Measurements from ENCODE around the gene CELA3A. TPM values are rescaled to one million over a fixed set of nuclear protein-coding genes. Genes with fewer than 3 reads are reported as not detected.

CELA3A gene
- polyA plus RNA-seq, 2 of the 4 experiments (the other 2 are of a cell fraction), result not detected

DNA sequence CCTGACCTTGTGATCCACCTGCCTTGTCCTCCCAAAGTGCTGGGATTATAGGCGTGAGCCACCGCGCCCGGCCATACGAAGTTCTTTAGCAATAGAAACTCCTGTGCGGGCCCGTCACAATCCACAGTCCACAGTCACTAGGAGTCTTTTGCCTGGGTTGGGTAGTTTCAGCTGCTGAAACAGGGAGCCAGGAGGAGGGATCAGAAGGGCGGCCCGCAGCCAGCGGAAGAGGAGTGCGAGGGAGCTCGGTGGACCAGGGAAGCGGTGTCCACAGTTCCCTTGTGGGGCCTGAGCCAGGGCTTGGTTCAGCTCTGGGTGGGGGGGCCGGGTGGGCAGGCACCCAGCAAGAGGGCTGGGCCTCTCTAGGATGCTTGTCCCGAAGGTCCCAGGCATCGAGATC lies 46.4 kb upstream of the CELA3A start:
- POLR2A ChIA-PET, result no interaction called here

DNA sequence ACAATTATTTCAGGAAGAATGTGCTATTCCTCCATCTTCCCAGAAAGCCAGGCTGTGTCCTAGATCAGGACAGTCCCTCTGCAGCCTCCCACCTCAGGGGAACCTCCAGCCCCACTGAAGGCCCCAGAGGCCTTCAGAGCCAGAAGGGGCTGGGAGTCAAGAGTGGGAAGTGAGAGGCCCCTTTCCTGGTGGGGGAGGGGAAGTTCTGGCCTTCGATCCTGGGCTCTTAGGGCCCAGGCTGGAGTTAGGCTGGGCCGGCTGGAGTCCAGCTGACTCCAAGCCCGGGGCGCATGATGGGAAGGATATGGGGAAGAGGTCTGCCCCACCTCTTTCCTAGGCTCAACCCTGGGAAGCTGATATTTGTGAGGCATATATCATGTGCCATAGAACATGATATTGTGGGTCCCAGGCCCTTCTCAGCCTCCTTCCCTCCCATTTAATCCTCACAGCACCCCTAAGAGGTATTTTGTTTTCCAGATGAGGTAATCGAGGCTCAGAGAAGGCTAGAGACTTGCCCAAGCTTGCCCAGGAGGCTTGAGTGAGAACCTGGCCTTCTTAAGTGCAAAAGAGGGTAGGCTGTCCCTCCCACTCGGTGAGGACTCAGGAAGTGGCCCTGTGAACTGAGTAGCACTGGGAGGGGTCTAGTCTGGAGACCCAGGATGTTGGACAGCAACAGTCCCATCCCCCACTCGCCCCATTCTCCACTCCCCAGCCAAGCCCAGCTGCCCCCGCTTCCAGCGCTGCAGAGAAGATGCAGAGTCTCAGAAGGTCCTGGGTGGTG lies 45.8 kb upstream of the CELA3A start:
- TF ChIP-seq TFCP2L1 (CRISPR knock-in tag; IDR thresholded peaks at IDR 0.05), result no peak
- no peak for TF ChIP-seq NFE2L2 (conservative IDR thresholded peaks at IDR 0.05; ENCODE audit: low read length)
- no peak for TF ChIP-seq RCOR1 (IDR thresholded peaks at IDR 0.05; ENCODE audit: low read depth, low read length)
- TF ChIP-seq, protein P1, sequence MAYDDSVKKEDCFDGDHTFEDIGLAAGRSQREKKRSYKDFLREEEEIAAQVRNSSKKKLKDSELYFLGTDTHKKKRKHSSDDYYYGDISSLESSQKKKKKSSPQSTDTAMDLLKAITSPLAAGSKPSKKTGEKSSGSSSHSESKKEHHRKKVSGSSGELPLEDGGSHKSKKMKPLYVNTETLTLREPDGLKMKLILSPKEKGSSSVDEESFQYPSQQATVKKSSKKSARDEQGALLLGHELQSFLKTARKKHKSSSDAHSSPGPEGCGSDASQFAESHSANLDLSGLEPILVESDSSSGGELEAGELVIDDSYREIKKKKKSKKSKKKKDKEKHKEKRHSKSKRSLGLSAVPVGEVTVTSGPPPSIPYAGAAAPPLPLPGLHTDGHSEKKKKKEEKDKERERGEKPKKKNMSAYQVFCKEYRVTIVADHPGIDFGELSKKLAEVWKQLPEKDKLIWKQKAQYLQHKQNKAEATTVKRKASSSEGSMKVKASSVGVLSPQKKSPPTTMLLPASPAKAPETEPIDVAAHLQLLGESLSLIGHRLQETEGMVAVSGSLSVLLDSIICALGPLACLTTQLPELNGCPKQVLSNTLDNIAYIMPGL (CRISPR knock-in tag; IDR thresholded peaks at IDR 0.05; ENCODE audit: borderline replicate concordance), result no peak
- TF ChIP-seq NPAS2 (CRISPR knock-in tag; IDR thresholded peaks at IDR 0.05; ENCODE audit: borderline replicate concordance), result no peak
- TF ChIP-seq EP300 (IDR thresholded peaks at IDR 0.05), result no peak
- TF ChIP-seq EHMT2 (IDR thresholded peaks at IDR 0.05; ENCODE audit: low read depth), result no peak
- no peak for TF ChIP-seq POLR2A (IDR thresholded peaks at IDR 0.05; ENCODE audit: low read length)
- no peak for TF ChIP-seq SMC3 (IDR thresholded peaks at IDR 0.05)
- TF ChIP-seq BHLHE40 (IDR thresholded peaks at IDR 0.05; ENCODE audit: low read depth, low read length), result no peak
- TF ChIP-seq FOSB (CRISPR knock-in tag; IDR thresholded peaks at IDR 0.05), result no peak
- TF ChIP-seq CHD2 (IDR thresholded peaks at IDR 0.05; ENCODE audit: low read length, partially characterized antibody), result no peak
- TF ChIP-seq, protein P2, sequence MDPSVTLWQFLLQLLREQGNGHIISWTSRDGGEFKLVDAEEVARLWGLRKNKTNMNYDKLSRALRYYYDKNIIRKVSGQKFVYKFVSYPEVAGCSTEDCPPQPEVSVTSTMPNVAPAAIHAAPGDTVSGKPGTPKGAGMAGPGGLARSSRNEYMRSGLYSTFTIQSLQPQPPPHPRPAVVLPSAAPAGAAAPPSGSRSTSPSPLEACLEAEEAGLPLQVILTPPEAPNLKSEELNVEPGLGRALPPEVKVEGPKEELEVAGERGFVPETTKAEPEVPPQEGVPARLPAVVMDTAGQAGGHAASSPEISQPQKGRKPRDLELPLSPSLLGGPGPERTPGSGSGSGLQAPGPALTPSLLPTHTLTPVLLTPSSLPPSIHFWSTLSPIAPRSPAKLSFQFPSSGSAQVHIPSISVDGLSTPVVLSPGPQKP (IDR thresholded peaks at IDR 0.05; ENCODE audit: low read depth, low read length), result no peak
- TF ChIP-seq ESRRA (IDR thresholded peaks at IDR 0.05; ENCODE audit: borderline replicate concordance, low read length), result no peak
- TF ChIP-seq RNF2 (IDR thresholded peaks at IDR 0.05; ENCODE audit: borderline replicate concordance, low read depth), result no peak
- no peak for TF ChIP-seq MAZ (IDR thresholded peaks at IDR 0.05; ENCODE audit: borderline replicate concordance, low read depth, low read length)
- TF ChIP-seq, protein P3, sequence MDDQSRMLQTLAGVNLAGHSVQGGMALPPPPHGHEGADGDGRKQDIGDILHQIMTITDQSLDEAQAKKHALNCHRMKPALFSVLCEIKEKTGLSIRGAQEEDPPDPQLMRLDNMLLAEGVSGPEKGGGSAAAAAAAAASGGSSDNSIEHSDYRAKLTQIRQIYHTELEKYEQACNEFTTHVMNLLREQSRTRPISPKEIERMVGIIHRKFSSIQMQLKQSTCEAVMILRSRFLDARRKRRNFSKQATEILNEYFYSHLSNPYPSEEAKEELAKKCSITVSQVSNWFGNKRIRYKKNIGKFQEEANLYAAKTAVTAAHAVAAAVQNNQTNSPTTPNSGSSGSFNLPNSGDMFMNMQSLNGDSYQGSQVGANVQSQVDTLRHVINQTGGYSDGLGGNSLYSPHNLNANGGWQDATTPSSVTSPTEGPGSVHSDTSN (IDR thresholded peaks at IDR 0.05), result no peak
- TF ChIP-seq CBX2 (IDR thresholded peaks at IDR 0.05; ENCODE audit: borderline replicate concordance, low read depth), result no peak
- no peaks in the 10 kb centered on the region for H3K9me3 ChIP-seq
- peaks cover 21% of the 10 kb centered on the region for H3K4me1 ChIP-seq
- WGBS (ENCODE audit: missing lambda C conversion rate), result 83% methylated on average over 7 of the region's 9 CpGs
- CTCF ChIA-PET, result interaction anchor here (0.6 to 1.5 kb wide), 2 partner anchors 8 to 17 kb away, joined by 3 to 6 read pairs; no protein-coding TSS in a partner anchor
- no peak for DNase-seq (ENCODE audit: low read depth in 1 of 2, low spot score in 1 of 2)
- peak overlapping the region; percentile 44 to 79; a peak in 4 of 6 replicates for H3K27ac ChIP-seq
- no peak overlapping the region; the same call in 2 of the 3 replicates for H3K4me2 ChIP-seq
- POLR2A ChIA-PET, result no interaction called here
- H3K4me3 ChIP-seq, result no peak overlapping the region
- FAIRE-seq, result no peak
- no peak for ATAC-seq

More for the DNA sequence above, 46.4 kb upstream of the CELA3A start:
- FAIRE-seq, result no peak
- Histone ChIP-seq H3K4me1 (peaks cover 21% of the 10 kb centered on the region), H3K27ac (peak overlapping the region in 1 of 2 experiments; percentile 79; a peak in 2 of 6 replicates), H3K9me3 (no peaks in the 10 kb centered on the region), H3K4me2 (no peak overlapping the region), H3K4me3 (no peak overlapping the region)
- TF ChIP-seq CHD2 (IDR thresholded peaks at IDR 0.05; ENCODE audit: low read length, partially characterized antibody) (no peak), RFX5 (IDR thresholded peaks at IDR 0.05) (no peak), HEYL (CRISPR knock-in tag; IDR thresholded peaks at IDR 0.05) (no peak), RNF2 (IDR thresholded peaks at IDR 0.05; ENCODE audit: borderline replicate concordance, low read depth) (no peak), KDM1A (IDR thresholded peaks at IDR 0.05; ENCODE audit: low read depth) (no peak), TP53 (CRISPR knock-in tag; IDR thresholded peaks at IDR 0.05) (no peak)
- CTCF ChIA-PET, result interaction anchor here (0.6 kb wide), 1 partner anchor 9 kb away, joined by 3 read pairs; no protein-coding TSS in a partner anchor
- DNase-seq (ENCODE audit: low read depth in 1 of 2, low spot score in 1 of 2), result no peak
- ATAC-seq, result no peak
- WGBS (ENCODE audit: missing lambda C conversion rate), result 94% methylated on average over 5 of the region's 16 CpGs
